ENCODE data around the gene HNF1A. TPM values are rescaled to one million over a fixed set of nuclear protein-coding genes. Genes with fewer than 3 reads are reported as not detected.

HNF1A gene
- total RNA-seq, 3 donors from 2014 or later, result 6.5 to 22.6 (median 14.4) TPM

DNA sequence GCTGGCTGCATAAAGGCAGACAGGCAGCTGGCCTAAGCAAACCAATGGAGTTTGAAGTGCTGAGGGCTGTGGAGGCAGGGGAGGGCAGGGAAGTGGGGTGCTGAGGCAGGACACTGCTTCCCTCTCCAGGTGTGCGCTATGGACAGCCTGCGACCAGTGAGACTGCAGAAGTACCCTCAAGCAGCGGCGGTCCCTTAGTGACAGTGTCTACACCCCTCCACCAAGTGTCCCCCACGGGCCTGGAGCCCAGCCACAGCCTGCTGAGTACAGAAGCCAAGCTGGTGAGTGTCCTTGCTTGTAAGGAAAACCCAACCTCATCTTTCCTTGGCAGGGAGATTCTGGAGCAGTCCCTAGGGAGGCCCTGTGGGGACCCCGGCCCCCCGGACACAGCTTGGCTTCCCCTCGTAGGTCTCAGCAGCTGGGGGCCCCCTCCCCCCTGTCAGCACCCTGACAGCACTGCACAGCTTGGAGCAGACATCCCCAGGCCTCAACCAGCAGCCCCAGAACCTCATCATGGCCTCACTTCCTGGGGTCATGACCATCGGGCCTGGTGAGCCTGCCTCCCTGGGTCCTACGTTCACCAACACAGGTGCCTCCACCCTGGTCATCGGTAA is 17.9 kb downstream of the HNF1A start:
- DNase-seq (no peak), ATAC-seq (no peak)
- no peaks in the 10 kb centered on the region for H3K4me1 ChIP-seq (ENCODE audit: low read depth)
- no peaks in the 10 kb centered on the region for H3K9me3 ChIP-seq
- TF ChIP-seq, protein P1, sequence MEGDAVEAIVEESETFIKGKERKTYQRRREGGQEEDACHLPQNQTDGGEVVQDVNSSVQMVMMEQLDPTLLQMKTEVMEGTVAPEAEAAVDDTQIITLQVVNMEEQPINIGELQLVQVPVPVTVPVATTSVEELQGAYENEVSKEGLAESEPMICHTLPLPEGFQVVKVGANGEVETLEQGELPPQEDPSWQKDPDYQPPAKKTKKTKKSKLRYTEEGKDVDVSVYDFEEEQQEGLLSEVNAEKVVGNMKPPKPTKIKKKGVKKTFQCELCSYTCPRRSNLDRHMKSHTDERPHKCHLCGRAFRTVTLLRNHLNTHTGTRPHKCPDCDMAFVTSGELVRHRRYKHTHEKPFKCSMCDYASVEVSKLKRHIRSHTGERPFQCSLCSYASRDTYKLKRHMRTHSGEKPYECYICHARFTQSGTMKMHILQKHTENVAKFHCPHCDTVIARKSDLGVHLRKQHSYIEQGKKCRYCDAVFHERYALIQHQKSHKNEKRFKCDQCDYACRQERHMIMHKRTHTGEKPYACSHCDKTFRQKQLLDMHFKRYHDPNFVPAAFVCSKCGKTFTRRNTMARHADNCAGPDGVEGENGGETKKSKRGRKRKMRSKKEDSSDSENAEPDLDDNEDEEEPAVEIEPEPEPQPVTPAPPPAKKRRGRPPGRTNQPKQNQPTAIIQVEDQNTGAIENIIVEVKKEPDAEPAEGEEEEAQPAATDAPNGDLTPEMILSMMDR (IDR thresholded peaks at IDR 0.05), result no peak
- no peaks in the 10 kb centered on the region for H3K36me3 ChIP-seq (ENCODE audit: low read depth)
- intact Hi-C loops (cut with DNase I, micrococcal nuclease), result no loop called here
- H3K4me3 ChIP-seq, result no peak overlapping the region

DNA sequence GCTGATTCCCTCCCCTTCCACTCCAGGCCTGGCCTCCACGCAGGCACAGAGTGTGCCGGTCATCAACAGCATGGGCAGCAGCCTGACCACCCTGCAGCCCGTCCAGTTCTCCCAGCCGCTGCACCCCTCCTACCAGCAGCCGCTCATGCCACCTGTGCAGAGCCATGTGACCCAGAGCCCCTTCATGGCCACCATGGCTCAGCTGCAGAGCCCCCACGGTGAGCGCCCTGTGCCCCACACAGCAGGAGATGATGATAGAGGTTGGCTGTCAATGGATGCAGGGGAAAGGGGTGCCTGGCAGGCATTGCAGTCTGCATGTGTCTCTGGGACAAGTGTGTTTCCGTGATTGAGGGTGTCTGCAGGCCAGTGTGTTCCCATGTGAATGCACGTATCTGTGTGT is 19.1 kb downstream of the HNF1A start:
- ATAC-seq, result no peak
- H3K9me3 ChIP-seq, result no peaks in the 10 kb centered on the region
- TF ChIP-seq, protein P1 (IDR thresholded peaks at IDR 0.05), result no peak
- no peak for DNase-seq
- H3K4me3 ChIP-seq, result no peak overlapping the region
- H3K36me3 ChIP-seq (ENCODE audit: low read depth), result no peaks in the 10 kb centered on the region
- intact Hi-C loops (cut with DNase I, micrococcal nuclease), result no loop called here
- no peaks in the 10 kb centered on the region for H3K4me1 ChIP-seq (ENCODE audit: low read depth)

DNA sequence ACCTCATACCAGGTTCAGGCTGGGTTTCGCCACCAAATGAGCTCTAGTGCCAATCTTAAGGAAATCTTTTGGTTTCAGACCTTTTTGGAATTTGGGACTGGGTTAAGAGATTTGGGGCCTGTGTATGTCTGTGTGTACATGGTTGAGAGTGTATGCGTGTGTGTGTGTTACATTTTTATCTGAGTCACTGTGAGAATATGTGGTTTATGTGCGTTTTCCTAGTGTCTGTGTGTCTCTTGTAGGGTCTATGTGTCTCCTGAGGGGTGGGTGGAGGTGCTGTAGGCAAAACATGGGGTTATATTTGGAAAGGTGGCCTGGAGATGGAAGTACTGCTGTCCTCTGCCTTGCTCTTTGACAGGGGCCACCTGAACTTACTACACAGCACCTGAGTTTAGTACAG is 20.1 kb downstream of the HNF1A start:
- Histone ChIP-seq H3K4me3 (no peak overlapping the region), H3K9me3 (no peaks in the 10 kb centered on the region), H3K4me1 (ENCODE audit: low read depth) (no peaks in the 10 kb centered on the region), H3K36me3 (ENCODE audit: low read depth) (no peaks in the 10 kb centered on the region)
- DNase-seq (no peak), ATAC-seq (no peak)
- TF ChIP-seq, protein P1 (IDR thresholded peaks at IDR 0.05), result no peak
- intact Hi-C loops (cut with DNase I, micrococcal nuclease), result no loop called here

DNA sequence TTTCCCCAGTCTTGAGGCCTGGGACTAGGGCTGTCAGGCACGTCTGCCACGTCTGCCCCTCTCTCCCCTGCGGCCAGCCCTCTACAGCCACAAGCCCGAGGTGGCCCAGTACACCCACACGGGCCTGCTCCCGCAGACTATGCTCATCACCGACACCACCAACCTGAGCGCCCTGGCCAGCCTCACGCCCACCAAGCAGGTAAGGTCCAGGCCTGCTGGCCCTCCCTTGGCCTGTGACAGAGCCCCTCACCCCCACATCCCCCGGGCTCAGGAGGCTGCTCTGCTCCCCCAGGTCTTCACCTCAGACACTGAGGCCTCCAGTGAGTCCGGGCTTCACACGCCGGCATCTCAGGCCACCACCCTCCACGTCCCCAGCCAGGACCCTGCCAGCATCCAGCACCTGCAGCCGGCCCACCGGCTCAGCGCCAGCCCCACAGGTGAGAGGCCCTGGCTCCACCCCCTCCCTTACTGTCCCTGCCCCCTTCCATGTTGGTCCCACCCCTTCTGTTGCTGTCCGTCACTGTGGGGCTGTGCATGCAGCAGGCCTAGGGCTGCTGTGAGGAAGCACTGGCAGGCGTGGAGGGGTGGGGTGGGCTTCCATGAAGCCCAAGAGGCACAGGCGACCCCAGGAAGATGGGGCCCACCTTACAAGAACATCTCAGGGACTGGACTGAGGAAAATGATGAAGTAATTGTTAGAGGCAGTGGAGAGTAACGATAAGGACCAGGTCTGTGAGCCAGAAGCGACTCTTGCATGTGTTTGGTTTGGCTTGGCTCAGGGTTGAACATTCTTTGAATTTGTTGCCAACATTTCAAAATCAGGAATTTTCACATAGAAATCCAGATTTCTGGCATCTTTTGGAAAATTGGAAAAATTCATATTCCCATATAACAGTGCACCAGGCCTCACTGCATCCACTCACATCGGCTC is 21.1 kb downstream of the HNF1A start:
- ATAC-seq, result peak; percentile 6
- H3K36me3 ChIP-seq (ENCODE audit: low read depth), result no peaks in the 10 kb centered on the region
- H3K4me3 ChIP-seq, result no peak overlapping the region
- TF ChIP-seq, protein P1 (IDR thresholded peaks at IDR 0.05), result no peak
- no peaks in the 10 kb centered on the region for H3K9me3 ChIP-seq
- DNase-seq, result no peak
- no peaks in the 10 kb centered on the region for H3K4me1 ChIP-seq (ENCODE audit: low read depth)
- intact Hi-C loops (cut with DNase I, micrococcal nuclease), result no loop called here

DNA sequence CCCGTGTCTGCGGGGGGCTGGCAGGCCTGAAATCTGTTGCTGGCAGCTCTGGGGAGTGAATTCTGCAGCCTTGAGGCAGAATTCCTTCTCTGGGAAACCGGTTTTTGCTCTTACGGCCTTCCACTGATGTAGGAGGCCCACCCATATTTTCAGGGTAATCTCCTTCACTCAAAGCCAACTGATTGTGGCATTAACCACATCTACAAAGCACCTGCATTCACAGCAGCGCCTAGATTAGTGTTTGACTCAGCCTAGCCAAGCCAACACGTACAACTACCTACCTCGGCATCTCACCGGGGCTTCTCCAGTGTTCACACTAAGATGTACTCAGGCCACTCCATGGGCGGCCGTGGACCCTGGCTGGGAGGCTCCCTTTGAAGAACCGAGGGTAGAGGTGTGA is 22.2 kb downstream of the HNF1A start:
- intact Hi-C loops (cut with DNase I, micrococcal nuclease), result no loop called here
- Histone ChIP-seq H3K9me3 (no peaks in the 10 kb centered on the region), H3K4me1 (ENCODE audit: low read depth) (no peaks in the 10 kb centered on the region), H3K36me3 (ENCODE audit: low read depth) (no peaks in the 10 kb centered on the region), H3K4me3 (no peak overlapping the region)
- TF ChIP-seq, protein P1 (IDR thresholded peaks at IDR 0.05), result no peak
- ATAC-seq (no peak), DNase-seq (no peak)

Data from mucosa of descending colon (tissue), 3 donors.